ENCODE data around the gene KLHL9.

Gene KLHL9

DNA sequence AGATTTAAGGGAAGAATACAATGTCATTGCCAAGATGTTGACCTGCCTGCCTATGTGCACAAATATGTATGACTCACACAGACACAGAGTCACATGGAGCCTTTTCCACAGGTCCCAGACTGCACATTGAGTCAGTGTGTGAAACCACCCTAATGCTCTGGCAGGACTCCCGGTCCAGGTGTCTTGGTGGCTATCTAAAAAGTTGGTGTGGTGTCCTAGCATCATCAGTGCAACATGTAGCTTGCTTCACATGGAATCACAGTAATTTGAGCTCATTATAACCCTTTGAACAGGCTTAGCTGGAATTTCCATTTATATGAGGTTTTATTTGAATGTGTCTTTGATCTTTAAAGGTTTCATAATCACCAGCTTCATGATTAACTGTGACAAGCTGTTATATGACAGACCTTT is 40.8 kb downstream of the KLHL9 start:
- no peak overlapping the region for H3K4me3 ChIP-seq
- no peak for DNase-seq
- H3K27me3 ChIP-seq: no peaks in the 10 kb centered on the region
- intact Hi-C loops (cut with DNase I; ENCODE audit: low total_unique reads): no loop called here
- H3K36me3 ChIP-seq: no peaks in the 10 kb centered on the region
- no peaks in the 10 kb centered on the region for H3K9me3 ChIP-seq
- no peak overlapping the region for H3K27ac ChIP-seq
- TF ChIP-seq, protein P1, sequence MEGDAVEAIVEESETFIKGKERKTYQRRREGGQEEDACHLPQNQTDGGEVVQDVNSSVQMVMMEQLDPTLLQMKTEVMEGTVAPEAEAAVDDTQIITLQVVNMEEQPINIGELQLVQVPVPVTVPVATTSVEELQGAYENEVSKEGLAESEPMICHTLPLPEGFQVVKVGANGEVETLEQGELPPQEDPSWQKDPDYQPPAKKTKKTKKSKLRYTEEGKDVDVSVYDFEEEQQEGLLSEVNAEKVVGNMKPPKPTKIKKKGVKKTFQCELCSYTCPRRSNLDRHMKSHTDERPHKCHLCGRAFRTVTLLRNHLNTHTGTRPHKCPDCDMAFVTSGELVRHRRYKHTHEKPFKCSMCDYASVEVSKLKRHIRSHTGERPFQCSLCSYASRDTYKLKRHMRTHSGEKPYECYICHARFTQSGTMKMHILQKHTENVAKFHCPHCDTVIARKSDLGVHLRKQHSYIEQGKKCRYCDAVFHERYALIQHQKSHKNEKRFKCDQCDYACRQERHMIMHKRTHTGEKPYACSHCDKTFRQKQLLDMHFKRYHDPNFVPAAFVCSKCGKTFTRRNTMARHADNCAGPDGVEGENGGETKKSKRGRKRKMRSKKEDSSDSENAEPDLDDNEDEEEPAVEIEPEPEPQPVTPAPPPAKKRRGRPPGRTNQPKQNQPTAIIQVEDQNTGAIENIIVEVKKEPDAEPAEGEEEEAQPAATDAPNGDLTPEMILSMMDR (IDR thresholded peaks at IDR 0.05): no peak
- no peaks in the 10 kb centered on the region for H3K4me1 ChIP-seq

DNA sequence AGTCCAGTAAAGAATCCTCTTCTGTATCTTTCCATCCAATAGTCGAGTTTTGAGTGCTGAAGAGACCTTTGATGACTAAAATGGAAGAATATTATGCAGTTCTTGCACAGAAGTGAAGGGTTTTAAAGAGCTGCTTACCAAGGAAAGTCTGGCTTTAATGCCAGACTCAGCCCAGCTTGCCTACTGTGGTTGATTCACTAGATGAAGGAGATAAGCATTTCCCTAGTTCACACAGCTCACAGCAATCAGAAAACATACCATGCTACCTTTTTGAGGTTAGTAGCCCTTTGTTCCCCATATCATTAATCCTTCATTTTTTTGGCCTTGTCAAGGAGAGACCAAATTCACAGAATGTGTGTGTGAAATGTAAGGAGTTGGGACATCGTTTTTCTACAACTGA is 45.4 kb downstream of the KLHL9 start:
- no peak for DNase-seq
- no peaks in the 10 kb centered on the region for H3K4me1 ChIP-seq
- TF ChIP-seq, protein P1 (IDR thresholded peaks at IDR 0.05): no peak
- H3K27me3 ChIP-seq: no peaks in the 10 kb centered on the region
- H3K27ac ChIP-seq: no peak overlapping the region
- no peaks in the 10 kb centered on the region for H3K9me3 ChIP-seq
- no peaks in the 10 kb centered on the region for H3K36me3 ChIP-seq
- no peak overlapping the region for H3K4me3 ChIP-seq
- intact Hi-C loops (cut with DNase I; ENCODE audit: low total_unique reads): no loop called here

DNA sequence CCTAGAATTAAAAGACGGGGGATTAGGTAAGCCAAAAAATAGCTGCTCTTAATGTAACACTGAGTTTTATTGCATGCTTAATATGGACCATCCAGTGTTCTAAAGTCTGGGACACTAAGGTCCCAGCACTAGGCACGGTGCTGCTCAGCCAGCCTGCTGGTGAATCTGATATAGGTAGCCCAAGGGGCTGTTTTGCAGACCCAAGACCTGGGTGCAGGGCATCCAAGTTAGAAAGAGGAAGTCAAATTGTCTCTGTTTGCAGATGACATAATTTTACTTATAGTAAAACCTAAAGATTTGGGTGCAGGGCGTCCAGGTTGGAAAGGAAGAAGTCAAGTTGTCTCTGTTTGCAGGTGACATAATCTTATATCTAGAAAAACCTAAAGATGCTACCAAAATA is 47.9 kb downstream of the KLHL9 start:
- no peaks in the 10 kb centered on the region for H3K27me3 ChIP-seq
- intact Hi-C loops (cut with DNase I; ENCODE audit: low total_unique reads): no loop called here
- no peaks in the 10 kb centered on the region for H3K36me3 ChIP-seq
- H3K9me3 ChIP-seq: no peaks in the 10 kb centered on the region
- TF ChIP-seq, protein P1 (IDR thresholded peaks at IDR 0.05): no peak
- no peaks in the 10 kb centered on the region for H3K4me1 ChIP-seq
- no peak overlapping the region for H3K27ac ChIP-seq
- no peak overlapping the region for H3K4me3 ChIP-seq
- DNase-seq: no peak

DNA sequence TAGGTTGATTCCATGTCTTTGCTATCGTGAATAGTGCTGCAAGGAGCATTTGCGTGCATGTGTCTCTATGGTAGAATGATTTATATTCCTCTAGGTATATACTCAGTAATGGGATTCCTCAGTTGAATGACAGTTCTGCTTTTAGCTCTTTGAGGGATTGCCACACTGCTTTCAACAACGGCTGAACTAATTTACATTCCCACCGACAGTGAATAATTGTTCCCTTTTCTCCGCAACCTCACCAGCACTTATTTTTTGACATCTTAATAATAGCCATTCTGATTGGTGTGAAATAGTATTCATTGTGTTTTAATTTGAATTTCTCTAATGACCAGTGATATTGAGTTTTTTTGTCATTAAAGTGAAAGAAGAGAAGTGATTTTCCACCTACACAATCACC is 48.5 kb downstream of the KLHL9 start:
- TF ChIP-seq, protein P1 (IDR thresholded peaks at IDR 0.05): no peak
- no peak for DNase-seq
- no peaks in the 10 kb centered on the region for H3K36me3 ChIP-seq

DNA sequence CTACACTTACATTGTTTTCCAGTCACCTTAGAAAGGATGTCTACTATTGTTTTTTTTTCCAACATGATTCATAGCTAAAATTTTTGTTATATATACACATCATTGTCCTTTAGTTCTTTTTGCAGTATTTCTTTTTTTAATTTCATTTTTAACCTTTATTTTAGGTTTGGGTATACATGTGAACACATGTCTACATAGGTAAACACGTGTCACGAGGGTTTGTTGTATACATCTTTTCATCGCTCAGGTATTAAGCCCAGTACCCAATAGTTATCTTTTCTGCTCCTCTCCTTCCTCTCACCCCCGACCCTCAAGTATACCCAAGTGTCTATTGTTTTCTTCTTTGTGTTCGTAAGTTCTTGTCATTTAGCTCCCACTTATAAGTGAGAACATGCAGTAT is 49.1 kb downstream of the KLHL9 start:
- no peak for DNase-seq
- Histone ChIP-seq H3K9me3 (no peaks in the 10 kb centered on the region), H3K4me1 (no peaks in the 10 kb centered on the region), H3K4me3 (no peak overlapping the region), H3K27ac (no peak overlapping the region), H3K36me3 (no peaks in the 10 kb centered on the region), H3K27me3 (no peaks in the 10 kb centered on the region)
- TF ChIP-seq, protein P1 (IDR thresholded peaks at IDR 0.05): no peak
- intact Hi-C loops (cut with DNase I; ENCODE audit: low total_unique reads): no loop called here

More for the DNA sequence above, 48.5 kb downstream of the KLHL9 start:
- intact Hi-C loops (cut with DNase I; ENCODE audit: low total_unique reads): no loop called here
- Histone ChIP-seq H3K4me1 (no peaks in the 10 kb centered on the region), H3K27me3 (no peaks in the 10 kb centered on the region), H3K27ac (no peak overlapping the region), H3K4me3 (no peak overlapping the region), H3K9me3 (no peaks in the 10 kb centered on the region)

DNA sequence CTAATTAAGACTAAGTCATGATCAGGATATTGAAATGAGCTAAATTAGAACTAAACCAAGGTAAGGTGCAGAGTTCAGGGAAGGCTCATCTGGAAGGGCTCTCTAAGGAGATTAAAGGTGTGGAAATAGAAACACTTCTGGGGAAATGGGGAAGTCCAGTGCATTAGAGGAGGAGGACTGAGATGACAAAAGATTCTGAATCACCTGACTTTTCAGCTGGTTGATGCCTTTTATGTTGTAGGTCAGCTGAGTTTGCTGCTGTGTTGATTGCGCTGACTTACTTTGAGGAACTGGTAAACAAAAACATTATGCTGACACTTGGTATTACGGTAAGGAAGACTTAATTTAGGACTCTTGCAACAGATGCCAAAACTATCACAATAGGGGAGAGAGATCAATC is 53.9 kb downstream of the KLHL9 start:
- Histone ChIP-seq H3K9me3 (no peaks in the 10 kb centered on the region), H3K4me3 (no peak overlapping the region), H3K4me1 (no peaks in the 10 kb centered on the region), H3K27ac (no peak overlapping the region), H3K27me3 (no peaks in the 10 kb centered on the region), H3K36me3 (no peaks in the 10 kb centered on the region)
- DNase-seq: no peak
- intact Hi-C loops (cut with DNase I; ENCODE audit: low total_unique reads): no loop called here
- TF ChIP-seq, protein P1 (IDR thresholded peaks at IDR 0.05): no peak

Measured in tibial artery (tissue), 4 donors.